HG03103 (cell line): ENCODE data around the gene TRANK1.
"Not testable (repeated sequence)": the region's sequence is repeated elsewhere in the genome, so short reads cannot be mapped to it uniquely, and the experiment has no call there.

Source experiments
- ATAC-seq: cut with Tn5 transposase; IDR thresholded peaks from one replicate; pipeline ENCODE4 v1.9.1; 2021; ENCODE audit warnings: low read depth; ENCODE audit not compliant: unreplicated experiment

TRANK1 gene

GRCh38 chr3:36923523-36923943, 21.3 kb downstream of the TRANK1 start:
- ATAC-seq = no peak

GRCh38 chr3:36920884-36921567, 23.8 kb downstream of the TRANK1 start:
- no peak for ATAC-seq

- ATAC-seq = no peak
Observed at GRCh38 chr3:36919439-36920160, 25.3 kb downstream of the TRANK1 start.

GRCh38 chr3:36918050-36918449, 26.8 kb downstream of the TRANK1 start:
- ATAC-seq = peak; percentile 85

- peak; percentile 92 for ATAC-seq
Observed at GRCh38 chr3:36911990-36912804, 32.7 kb downstream of the TRANK1 start.

GRCh38 chr3:36909666-36910065, 35.2 kb downstream of the TRANK1 start:
- ATAC-seq = no peak

- ATAC-seq = no peak
Observed at GRCh38 chr3:36909181-36909580, 35.7 kb downstream of the TRANK1 start.

GRCh38 chr3:36908647-36909180, 36.1 kb downstream of the TRANK1 start:
- ATAC-seq = no peak

GRCh38 chr3:36907911-36908646, 36.8 kb downstream of the TRANK1 start:
- no peak for ATAC-seq

- ATAC-seq = no peak
Observed at GRCh38 chr3:36906504-36907149, 38.2 kb downstream of the TRANK1 start.

- ATAC-seq = no peak
Observed at GRCh38 chr3:36905545-36905944, 39.3 kb downstream of the TRANK1 start.

- no peak for ATAC-seq
Observed at GRCh38 chr3:36904641-36905040, 40.2 kb downstream of the TRANK1 start.

- not testable (repeated sequence) for ATAC-seq
Observed at GRCh38 chr3:36904065-36904464, 40.8 kb downstream of the TRANK1 start.

- no peak for ATAC-seq
Observed at GRCh38 chr3:36903119-36903882, 41.6 kb downstream of the TRANK1 start.

GRCh38 chr3:36901588-36901987, 43.3 kb downstream of the TRANK1 start:
- ATAC-seq = no peak

GRCh38 chr3:36900474-36901443, 44.1 kb downstream of the TRANK1 start:
- ATAC-seq = no peak

GRCh38 chr3:36895496-36896409, 49.1 kb downstream of the TRANK1 start:
- no peak for ATAC-seq
